GM12878 (cell line): ENCODE data around the gene CACNA2D4.

ENCODE experiments used
- BHLHE40 ChIP-seq, 2 experiments: fragments of 450-650 bp in 1 of 2; IDR thresholded peaks; 2 replicates each; pipeline ENCODE4 v1.6.1; 2011 to 2017; ENCODE audit warnings: low read depth in 2 of 2, borderline replicate concordance in 1 of 2, improper control_type of control experiment in 1 of 2, low read length in 1 of 2, mild to moderate bottlenecking in 1 of 2
- MAX ChIP-seq: IDR thresholded peaks from 2 replicates; pipeline ENCODE4 v1.6.1; 2012; ENCODE audit warnings: low read depth, low read length, improper control_type of control experiment
- NFYA ChIP-seq: IDR thresholded peaks from 2 replicates; pipeline ENCODE4 v1.6.1; 2011; ENCODE audit warnings: low read depth, mild to moderate bottlenecking, low read length, improper control_type of control experiment, borderline replicate concordance
- PAX5 ChIP-seq: IDR thresholded peaks from 2 replicates; pipeline ENCODE4 v1.6.1; 2011; ENCODE audit warnings: low read depth, low read length, borderline replicate concordance
- POU2F2 ChIP-seq: IDR thresholded peaks from 3 replicates; pipeline ENCODE4 v1.6.1; 2011; ENCODE audit warnings: low read depth, mild to moderate bottlenecking, low read length, borderline replicate concordance
- ZNF274 ChIP-seq: IDR thresholded peaks from one replicate; pipeline ENCODE4 v1.8.0; 2011; ENCODE audit not compliant: insufficient read length, insufficient read depth
- TF ChIP-seq, protein P1 (sequence below), 3 experiments: IDR thresholded peaks in 2 of 3; conservative IDR thresholded peaks in 1 of 3; 2 replicates each; pipeline ENCODE4 v1.5.1; 2011; ENCODE audit warnings: low read depth in 3 of 3, low read length in 3 of 3, mild to moderate bottlenecking in 3 of 3, control low read depth in 2 of 3, moderate library complexity in 2 of 3, inconsistent platforms in 1 of 3, mixed read lengths in 1 of 3; ENCODE audit not compliant: control insufficient read depth in 2 of 3, insufficient read depth in 1 of 3; ENCODE audit errors: extremely low read depth in 1 of 3
- TF ChIP-seq, protein P2 (sequence below): fragments of 150-350 bp; IDR thresholded peaks from 2 replicates; pipeline ENCODE4 v1.6.1; 2016; ENCODE audit warnings: low read depth, low read length

DNA sequence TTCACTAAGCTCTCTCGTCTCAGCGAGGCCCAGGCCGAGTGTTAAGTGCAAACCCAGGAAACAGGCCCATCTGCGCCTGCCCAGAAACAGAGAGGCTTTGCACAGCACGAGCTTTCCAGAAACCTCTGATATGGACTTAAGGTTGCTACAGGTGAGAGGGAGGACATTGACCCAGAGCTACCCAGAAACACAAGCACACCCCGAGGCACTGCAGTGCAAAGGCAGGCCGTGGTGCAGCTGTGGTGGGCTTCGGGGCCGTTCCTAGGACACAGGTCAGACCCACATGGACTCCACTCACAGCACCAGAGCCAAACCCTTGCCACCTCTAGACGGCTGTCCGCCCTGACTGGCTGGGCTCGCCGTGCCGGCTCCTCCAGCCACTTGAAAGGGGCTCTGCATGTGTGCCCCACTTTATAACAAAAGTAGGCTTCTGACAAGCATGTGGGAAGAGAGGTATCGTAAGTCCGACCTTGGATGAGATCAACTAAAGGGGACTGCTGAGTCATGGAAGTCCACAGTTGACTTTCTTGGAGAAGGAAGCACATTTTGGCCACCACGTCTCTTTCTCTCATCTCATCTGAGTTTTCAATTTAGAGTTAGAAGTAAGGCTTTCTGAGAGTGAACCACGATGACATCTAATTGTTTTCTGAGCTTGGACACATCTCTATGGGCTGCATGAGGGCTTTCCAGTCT lies 38.2 kb downstream of the CACNA2D4 start:
- TF ChIP-seq, protein P1, sequence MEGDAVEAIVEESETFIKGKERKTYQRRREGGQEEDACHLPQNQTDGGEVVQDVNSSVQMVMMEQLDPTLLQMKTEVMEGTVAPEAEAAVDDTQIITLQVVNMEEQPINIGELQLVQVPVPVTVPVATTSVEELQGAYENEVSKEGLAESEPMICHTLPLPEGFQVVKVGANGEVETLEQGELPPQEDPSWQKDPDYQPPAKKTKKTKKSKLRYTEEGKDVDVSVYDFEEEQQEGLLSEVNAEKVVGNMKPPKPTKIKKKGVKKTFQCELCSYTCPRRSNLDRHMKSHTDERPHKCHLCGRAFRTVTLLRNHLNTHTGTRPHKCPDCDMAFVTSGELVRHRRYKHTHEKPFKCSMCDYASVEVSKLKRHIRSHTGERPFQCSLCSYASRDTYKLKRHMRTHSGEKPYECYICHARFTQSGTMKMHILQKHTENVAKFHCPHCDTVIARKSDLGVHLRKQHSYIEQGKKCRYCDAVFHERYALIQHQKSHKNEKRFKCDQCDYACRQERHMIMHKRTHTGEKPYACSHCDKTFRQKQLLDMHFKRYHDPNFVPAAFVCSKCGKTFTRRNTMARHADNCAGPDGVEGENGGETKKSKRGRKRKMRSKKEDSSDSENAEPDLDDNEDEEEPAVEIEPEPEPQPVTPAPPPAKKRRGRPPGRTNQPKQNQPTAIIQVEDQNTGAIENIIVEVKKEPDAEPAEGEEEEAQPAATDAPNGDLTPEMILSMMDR (IDR thresholded peaks at IDR 0.05 in 2 of 3, conservative IDR thresholded peaks at IDR 0.05 in 1 of 3; ENCODE audit: control insufficient read depth in 2 of 3, extremely low read depth in 1 of 3, insufficient read depth in 1 of 3, low read depth in 3 of 3, low read length in 3 of 3) = no peak
- no peak for TF ChIP-seq ZNF274
- no peak for TF ChIP-seq BHLHE40 (IDR thresholded peaks at IDR 0.05; ENCODE audit: borderline replicate concordance in 1 of 2, low read depth in 2 of 2, low read length in 1 of 2)
- no peak for TF ChIP-seq POU2F2
- TF ChIP-seq, protein P2, sequence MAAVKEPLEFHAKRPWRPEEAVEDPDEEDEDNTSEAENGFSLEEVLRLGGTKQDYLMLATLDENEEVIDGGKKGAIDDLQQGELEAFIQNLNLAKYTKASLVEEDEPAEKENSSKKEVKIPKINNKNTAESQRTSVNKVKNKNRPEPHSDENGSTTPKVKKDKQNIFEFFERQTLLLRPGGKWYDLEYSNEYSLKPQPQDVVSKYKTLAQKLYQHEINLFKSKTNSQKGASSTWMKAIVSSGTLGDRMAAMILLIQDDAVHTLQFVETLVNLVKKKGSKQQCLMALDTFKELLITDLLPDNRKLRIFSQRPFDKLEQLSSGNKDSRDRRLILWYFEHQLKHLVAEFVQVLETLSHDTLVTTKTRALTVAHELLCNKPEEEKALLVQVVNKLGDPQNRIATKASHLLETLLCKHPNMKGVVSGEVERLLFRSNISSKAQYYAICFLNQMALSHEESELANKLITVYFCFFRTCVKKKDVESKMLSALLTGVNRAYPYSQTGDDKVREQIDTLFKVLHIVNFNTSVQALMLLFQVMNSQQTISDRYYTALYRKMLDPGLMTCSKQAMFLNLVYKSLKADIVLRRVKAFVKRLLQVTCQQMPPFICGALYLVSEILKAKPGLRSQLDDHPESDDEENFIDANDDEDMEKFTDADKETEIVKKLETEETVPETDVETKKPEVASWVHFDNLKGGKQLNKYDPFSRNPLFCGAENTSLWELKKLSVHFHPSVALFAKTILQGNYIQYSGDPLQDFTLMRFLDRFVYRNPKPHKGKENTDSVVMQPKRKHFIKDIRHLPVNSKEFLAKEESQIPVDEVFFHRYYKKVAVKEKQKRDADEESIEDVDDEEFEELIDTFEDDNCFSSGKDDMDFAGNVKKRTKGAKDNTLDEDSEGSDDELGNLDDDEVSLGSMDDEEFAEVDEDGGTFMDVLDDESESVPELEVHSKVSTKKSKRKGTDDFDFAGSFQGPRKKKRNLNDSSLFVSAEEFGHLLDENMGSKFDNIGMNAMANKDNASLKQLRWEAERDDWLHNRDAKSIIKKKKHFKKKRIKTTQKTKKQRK = no peak
- no peak for TF ChIP-seq NFYA
- no peak for TF ChIP-seq PAX5
- TF ChIP-seq MAX = no peak
